ENCODE data around the gene REXO1. TPM values are rescaled to one million over a fixed set of nuclear protein-coding genes. Genes with fewer than 3 reads are reported as not detected.

The REXO1 gene
- total RNA-seq, 1 donor from 2014 or later, result 69.6 TPM

DNA sequence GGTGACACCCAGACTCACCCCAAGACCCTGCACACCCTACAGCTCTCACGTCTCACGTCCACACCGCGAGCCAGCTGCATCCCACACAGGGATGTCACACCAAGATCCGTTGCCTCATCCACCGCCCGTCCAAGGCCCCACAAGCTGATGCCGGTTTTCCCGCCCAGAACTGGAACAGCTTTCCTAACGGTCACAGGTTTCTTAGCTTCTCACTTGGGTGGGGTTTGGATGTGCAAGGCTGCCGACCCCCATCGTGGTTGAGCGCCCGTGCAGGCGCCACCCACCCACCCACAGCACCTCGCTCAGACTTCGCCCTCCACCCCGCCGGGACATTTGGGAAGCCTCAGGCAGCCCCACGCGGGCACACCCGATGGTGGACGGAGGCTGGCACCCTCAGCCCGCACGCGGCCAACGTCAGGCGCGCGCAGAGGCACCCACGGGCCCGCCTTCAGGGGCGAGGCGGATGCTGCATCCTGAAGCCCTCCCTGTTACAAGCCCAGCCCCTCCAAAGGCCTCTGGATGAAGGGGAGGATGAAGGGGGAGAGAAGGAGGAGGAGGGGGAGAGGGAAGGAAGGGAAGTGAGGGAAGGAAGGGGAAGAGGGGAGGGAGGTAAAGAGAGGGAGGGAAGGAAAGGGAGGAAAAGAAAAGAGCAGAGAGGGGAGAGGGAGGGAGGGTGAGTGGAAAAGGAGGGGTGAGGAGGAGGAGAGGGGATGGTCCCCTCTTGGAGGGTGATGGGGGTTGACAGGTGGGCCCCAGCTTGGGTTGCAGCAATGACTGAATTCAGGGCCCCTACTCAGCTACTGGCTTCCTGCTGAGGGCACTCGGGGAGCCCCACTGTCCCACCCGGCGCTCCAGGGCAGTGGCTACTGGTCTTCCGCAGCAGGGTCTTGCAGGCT lies 82.1 kb downstream of the REXO1 start:
- TF ChIP-seq, protein P1, sequence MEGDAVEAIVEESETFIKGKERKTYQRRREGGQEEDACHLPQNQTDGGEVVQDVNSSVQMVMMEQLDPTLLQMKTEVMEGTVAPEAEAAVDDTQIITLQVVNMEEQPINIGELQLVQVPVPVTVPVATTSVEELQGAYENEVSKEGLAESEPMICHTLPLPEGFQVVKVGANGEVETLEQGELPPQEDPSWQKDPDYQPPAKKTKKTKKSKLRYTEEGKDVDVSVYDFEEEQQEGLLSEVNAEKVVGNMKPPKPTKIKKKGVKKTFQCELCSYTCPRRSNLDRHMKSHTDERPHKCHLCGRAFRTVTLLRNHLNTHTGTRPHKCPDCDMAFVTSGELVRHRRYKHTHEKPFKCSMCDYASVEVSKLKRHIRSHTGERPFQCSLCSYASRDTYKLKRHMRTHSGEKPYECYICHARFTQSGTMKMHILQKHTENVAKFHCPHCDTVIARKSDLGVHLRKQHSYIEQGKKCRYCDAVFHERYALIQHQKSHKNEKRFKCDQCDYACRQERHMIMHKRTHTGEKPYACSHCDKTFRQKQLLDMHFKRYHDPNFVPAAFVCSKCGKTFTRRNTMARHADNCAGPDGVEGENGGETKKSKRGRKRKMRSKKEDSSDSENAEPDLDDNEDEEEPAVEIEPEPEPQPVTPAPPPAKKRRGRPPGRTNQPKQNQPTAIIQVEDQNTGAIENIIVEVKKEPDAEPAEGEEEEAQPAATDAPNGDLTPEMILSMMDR (IDR thresholded peaks at IDR 0.05), result no peak
- DNase-seq (no peak), ATAC-seq (ENCODE audit: low read depth) (no peak)
- intact Hi-C loops (cut with micrococcal nuclease), result loop anchor here (10.0 kb wide), 1 partner anchor 301 kb away; no protein-coding TSS in a partner anchor
- Mint-ChIP-seq H3K36me3 (ENCODE audit: low read depth) (no peaks in the 10 kb centered on the region), H3K27me3 (peaks cover 61% of the 10 kb centered on the region), H3K27ac (no peak overlapping the region), H3K4me3 (no peak overlapping the region), H3K4me1 (peaks cover 4% of the 10 kb centered on the region), H3K9me3 (peaks cover 8% of the 10 kb centered on the region)
- ChIA-PET POLR2A (interaction anchor here (2.2 kb wide), 1 partner anchor 220 kb away, joined by 7 read pairs; no protein-coding TSS in a partner anchor), CTCF (interaction anchor here (0.9 to 3.5 kb wide), 4 partner anchors 60 to 220 kb away, joined by 3 to 25 read pairs (median 8); no protein-coding TSS in a partner anchor)

Other genes starting within 250 kb of the REXO1 start
- 117 and 141 TPM in 2 replicates for gene UQCR11, start 243.0 kb downstream of the REXO1 start, total RNA-seq
- gene TCF3, start 195.9 kb downstream of the REXO1 start, total RNA-seq, result 139 and 143 TPM in 2 replicates
- not detected in 2 replicates for gene ONECUT3, start 95.0 kb downstream of the REXO1 start, total RNA-seq
- gene ATP8B3, start 36.2 kb downstream of the REXO1 start, total RNA-seq, result 2.3 and 3.9 TPM in 2 replicates
- gene KLF16, start 15.1 kb upstream of the REXO1 start, total RNA-seq, result 21.5 and 25.2 TPM in 2 replicates
- 57.4 and 64.3 TPM in 2 replicates for gene ABHD17A, start 37.0 kb upstream of the REXO1 start, total RNA-seq
- 8.5 and 14.1 TPM in 2 replicates for gene ADAT3, start 56.9 kb upstream of the REXO1 start, total RNA-seq
- 47.6 and 59.7 TPM in 2 replicates for gene SCAMP4, start 56.9 kb upstream of the REXO1 start, total RNA-seq
- 83.1 and 89.1 TPM in 2 replicates for gene CSNK1G2, start 92.7 kb upstream of the REXO1 start, total RNA-seq
- 55.1 and 57.3 TPM in 2 replicates for gene BTBD2, start 167.2 kb upstream of the REXO1 start, total RNA-seq
- 1,134 and 1,197 TPM in 2 replicates for gene MKNK2, start 202.8 kb upstream of the REXO1 start, total RNA-seq
- 179 and 189 TPM in 2 replicates for gene MOB3A, start 247.8 kb upstream of the REXO1 start, total RNA-seq
- 73.0 and 78.6 TPM in 2 replicates for gene IZUMO4, start 248.4 kb upstream of the REXO1 start, total RNA-seq